RKO (cell line): Measurements from ENCODE around the gene RNASE8.

Source experiments
- DNase-seq: peaks from one replicate; pipeline ENCODE4 v3.0.0-alpha.2; 2016; ENCODE audit warnings: low spot score

Gene RNASE8

DNA sequence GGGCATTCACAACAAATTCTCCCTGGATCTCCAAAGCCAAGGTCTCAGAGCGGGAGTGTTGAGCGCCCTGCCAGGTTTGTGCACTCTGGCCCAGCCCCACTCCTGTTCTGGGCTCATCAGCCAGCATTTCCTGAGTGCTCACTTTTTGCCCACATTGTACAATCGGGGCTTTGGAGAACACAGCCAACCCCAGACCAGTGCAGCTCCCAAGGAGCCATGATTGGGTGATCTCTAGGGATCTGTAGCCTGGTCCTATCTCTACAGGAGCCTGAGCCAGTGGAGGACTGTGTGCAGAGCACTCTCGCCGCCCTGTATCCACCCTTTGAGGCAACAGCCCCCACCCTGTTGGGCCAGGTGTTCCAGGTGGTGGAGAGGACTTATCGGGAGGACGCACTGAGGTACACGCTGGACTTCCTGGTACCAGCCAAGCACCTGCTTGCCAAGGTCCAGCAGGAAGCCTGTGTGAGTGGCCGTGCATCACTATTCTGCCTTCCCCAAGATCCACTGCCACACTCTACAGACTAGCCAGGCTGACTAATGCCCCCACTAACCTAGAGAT lies 15.2 kb downstream of the RNASE8 start:
- no peak for DNase-seq

DNA sequence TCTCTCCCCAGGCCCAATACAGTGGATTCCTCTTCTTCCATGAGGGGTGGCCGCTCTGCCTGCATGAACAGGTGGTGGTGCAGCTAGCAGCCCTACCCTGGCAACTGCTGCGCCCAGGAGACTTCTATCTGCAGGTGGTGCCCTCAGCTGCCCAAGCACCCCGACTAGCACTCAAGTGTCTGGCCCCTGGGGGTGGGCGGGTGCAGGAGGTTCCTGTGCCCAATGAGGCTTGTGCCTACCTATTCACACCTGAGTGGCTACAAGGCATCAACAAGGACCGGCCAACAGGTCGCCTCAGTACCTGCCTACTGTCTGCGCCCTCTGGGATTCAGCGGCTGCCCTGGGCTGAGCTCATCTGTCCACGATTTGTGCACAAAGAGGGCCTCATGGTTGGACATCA lies 16.3 kb downstream of the RNASE8 start:
- no peak for DNase-seq

GRCh38 chr14:21074398-21075272 lies 17.0 kb downstream of the RNASE8 start:
- no peak for DNase-seq

- no peak for DNase-seq
These were observed 18.3 kb downstream of the RNASE8 start for GRCh38 chr14:21075719-21076437.

DNA sequence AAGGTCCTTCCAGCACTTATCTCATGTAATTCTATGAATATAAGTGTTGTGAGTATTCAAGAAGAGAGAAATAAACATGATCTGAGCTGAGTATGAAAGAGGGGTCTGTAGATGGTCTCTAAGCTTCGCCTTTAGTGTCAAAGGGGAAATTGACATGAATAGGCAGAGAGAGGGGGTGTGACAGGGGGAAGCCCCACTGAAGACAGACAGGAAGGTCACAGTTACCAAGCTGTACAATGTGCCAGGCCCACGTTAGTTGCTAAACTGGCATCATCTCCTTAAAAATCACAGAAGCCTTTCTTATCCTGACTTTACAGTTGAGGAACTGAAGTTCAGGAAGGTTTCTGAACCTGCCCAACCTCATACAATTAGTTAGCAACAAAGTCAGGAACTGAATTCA lies 20.1 kb downstream of the RNASE8 start:
- no peak for DNase-seq

DNA sequence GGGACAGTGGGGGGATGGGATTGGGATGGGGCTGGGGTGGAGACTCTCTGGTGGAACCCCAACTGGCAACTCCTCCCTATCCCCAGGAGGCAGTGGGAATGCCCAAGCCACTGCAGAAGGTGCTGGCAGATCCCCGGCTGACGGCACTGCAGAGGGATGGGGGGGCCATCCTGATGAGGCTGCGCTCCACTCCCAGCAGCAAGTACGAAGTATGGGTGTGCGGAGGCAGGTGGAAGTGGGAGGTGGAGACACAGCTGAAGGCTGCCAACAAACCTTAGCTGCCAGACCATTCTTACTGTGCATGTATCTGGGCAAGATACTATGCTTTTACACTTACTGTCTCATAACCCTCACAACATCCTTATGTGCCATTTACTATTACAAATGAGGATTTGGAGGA lies 20.7 kb downstream of the RNASE8 start:
- no peak for DNase-seq

DNA sequence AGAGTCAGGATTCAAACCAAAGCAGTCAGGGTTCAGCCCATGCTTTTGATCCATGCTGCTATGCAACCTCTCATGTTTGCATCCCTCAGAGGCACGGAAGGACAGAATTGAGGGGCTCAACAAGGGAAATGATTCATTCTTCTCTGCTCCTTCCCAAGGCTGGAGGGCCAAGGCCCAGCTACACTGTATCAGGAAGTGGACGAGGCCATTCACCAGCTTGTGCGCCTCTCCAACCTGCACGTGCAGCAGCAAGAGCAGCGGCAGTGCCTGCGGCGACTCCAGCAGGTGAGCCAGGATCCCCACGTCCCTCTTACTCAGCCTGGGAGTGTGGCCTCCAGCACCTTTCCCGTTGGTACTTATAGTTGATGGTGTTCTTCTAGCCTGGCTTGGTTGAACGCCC lies 21.1 kb downstream of the RNASE8 start:
- no peak for DNase-seq

DNA sequence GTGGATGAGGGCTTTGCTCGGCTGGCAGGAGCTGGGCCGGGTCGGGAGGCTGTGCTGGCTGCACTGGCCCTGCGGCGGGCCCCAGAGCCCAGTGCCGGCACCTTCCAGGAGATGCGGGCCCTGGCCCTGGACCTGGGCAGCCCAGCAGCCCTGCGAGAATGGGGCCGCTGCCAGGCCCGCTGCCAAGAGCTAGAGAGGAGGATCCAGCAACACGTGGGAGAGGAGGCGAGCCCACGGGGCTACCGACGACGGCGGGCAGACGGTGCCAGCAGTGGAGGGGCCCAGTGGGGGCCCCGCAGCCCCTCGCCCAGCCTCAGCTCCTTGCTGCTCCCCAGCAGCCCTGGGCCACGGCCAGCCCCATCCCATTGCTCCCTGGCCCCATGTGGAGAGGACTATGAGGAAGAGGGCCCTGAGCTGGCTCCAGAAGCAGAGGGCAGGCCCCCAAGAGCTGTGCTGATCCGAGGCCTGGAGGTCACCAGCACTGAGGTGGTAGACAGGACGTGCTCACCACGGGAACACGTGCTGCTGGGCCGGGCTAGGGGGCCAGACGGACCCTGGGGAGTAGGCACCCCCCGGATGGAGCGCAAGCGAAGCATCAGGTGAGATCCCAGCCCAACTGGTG lies 24.0 kb downstream of the RNASE8 start:
- no peak for DNase-seq

GRCh38 chr14:21083565-21084325 lies 26.1 kb downstream of the RNASE8 start:
- no peak for DNase-seq

GRCh38 chr14:21084396-21084795 lies 26.8 kb downstream of the RNASE8 start:
- DNase-seq: no peak

- no peak for DNase-seq
These were observed 27.6 kb downstream of the RNASE8 start for GRCh38 chr14:21084998-21085853.

DNA sequence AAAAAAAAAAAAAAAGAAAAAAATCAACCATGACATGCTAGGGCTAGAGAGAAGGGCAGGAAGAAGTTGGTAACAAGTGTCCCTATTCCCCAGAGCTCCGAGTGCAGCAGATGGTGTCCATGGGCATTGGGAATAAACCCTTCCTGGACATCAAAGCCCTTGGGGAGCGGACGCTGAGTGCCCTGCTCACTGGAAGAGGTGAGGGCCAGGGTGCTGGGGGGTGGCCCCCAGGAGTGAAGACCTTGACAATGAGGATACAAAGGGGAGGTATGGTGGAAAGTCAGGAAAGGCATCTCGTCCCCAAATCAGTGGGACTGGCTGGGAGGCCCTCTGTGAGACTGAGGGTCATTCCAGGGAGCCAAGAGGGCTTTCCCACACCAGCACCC lies 29.3 kb downstream of the RNASE8 start:
- no peak for DNase-seq

GRCh38 chr14:21087294-21088091 lies 29.9 kb downstream of the RNASE8 start:
- peak; percentile 63 for DNase-seq

DNA sequence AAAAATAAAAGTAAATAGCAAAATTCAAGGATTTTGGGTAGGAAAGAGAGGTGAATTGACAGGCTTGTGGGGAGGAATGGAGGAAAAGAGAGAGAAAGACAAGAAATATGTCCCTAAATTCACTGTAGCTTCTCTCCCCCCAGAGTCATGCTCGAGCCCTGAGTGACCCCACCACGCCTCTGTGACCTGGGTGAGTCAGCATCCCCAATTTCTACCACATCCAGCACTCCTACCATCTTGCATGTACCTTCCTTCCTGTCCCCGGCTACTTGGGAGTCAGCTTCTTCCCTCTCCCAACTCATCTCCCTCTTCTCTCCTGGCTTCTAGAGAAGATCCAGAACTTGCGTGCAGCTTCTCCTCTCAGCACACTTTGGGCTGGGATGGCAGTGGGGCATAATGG lies 31.1 kb downstream of the RNASE8 start:
- no peak for DNase-seq

GRCh38 chr14:21089271-21089670 lies 31.6 kb downstream of the RNASE8 start:
- no peak for DNase-seq

DNA sequence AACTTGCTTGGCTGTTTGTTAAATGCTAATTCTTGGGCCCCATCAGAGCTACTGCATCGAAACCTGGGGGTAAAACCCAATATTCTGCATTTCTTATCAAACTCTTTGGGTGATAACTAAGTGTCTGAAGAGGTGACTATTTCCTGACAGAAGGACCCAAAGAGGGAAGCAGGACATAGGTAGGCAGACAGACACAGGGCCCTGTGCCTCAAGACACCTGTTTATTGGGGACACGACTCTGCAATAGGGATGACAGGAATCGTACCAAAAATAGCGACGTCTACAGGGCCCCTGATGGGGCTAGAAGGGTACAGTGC lies 32.2 kb downstream of the RNASE8 start:
- DNase-seq: no peak

DNA sequence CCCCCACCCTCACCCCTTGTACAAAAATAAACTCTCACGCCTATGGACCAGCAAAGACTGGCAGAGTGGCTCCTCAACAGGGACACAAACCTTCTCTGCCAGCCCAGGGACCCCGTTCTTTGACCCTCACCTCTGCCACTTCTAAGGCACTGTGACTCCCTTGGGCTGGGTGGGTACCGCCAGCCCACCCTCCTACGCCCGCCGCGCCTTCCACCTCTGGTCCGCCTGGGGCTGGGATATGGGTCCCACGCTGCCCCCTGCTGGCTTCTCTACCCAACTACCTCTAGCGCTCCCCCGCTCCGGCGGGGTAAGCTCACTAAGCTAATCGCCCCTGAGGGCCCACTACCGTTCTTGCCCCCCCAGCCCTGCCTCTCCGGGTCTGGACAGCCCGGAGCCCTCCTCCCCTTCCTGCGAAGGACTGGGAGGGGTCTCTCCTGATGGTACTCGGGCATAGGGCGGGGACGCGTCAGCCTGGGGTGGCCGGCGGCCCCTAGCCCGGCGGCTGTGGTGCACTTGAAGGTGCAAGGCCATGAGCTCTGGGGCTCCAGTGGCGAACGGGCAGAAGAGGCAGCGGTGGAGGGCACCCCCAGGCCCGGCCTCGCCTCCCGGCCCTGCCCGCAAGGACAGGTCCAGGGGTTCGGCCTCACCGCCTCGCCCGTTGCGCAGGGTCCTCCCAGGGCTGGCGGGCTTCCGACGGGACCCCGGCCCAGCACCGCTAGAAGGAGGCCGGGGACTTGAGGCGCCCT lies 32.7 kb downstream of the RNASE8 start:
- DNase-seq: no peak

DNA sequence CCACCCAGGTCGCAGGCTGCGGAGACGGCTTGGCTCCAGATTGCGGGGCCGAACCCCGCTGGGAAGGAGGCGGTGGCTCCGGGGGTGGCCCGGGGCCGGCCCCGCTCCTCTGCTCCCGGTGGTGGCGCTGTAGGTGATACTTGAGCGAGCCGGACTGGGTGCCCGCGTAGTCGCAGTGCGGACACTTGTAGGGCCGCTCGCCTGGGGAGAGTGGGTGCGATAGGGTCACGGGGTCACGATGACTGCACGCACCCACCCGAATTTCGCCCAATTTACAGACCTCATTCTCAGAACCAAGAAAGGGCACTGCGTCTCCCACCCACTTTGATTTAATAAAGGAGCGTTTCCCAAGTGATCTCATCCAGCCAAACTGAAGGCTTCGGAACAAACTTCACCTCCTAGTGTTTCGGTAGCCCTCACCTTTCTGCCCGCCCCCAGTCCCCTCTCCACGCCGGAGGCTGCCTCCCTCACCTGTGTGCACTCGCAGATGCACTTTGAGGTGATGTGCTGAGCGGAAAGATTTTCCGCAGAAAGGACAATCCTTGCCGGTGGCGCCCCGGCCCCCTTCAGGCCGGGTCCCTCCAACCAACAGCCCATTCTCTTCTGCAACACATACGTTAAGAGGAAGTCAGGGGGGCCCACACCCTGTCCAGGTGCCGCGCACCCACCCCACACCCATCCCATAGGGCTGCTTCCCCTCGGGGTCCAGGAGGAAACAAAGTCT lies 33.5 kb downstream of the RNASE8 start:
- no peak for DNase-seq

DNA sequence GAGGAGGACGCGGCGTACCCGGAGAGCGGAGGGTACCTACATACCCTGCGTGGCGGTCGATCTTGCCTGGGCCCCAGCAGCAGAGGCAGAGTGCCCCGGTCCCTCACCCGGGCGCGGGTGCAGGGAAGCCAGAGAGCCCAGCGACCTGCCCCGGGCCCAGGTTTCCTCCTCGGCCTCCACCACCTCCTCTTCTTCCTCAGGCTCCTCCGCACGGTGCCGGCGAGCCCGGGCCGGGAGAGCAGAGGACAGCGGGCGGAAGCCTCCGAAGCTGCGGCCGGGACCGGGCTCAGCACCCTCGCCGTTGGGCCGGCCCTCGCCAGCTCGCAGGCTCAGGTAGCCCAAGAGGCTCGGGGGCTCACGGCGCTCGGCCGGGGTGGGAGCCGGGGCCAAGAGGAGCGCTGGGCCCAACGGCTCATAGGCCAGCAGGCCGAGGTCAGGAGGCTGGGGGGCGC lies 34.2 kb downstream of the RNASE8 start:
- DNase-seq: no peak
